Renal pelvis (tissue), 12 donors: ENCODE measurements around the gene EDAR. TPM values are rescaled to one million over a fixed set of nuclear protein-coding genes. Genes with fewer than 3 reads are reported as not detected.

Source experiments
- DNase-seq: peaks from one replicate; pipeline ENCODE4 v3.0.0-alpha.2; 2013
- long read RNA-seq, 16 experiments: transcript quantifications; one replicate each; lab custom pipeline, GENCODE V29; 2026
- polyA plus RNA-seq, 3 donors: library from polyadenylated mRNA; unstranded; fragments of 120-200 nt; gene quantifications; one replicate each; pipeline ENCODE4 v1.2.1, GENCODE V29; 2013; ENCODE audit not compliant: insufficient read length in 3 of 3

The EDAR gene
- polyA plus RNA-seq = 1 to 10 TPM; 2.5 to 3.5 (median 3.0) TPM
- long read RNA-seq, donor 1 = 0 reads
- long read RNA-seq, donor 2, full-length matches to known transcripts = 2 of 2 reads
- long read RNA-seq, donor 2, partial matches to known transcripts = 0 of 2 reads
- long read RNA-seq, donor 2, other reads (novel, unspliced or antisense) = 0 of 2 reads
- long read RNA-seq, donor 3 = 0 reads
- long read RNA-seq, donor 4 = 0 reads
- long read RNA-seq, donor 5 = 0 reads
- long read RNA-seq, donor 6 = 0 reads
- long read RNA-seq, donor 7, full-length matches to known transcripts = 2 of 2 reads
- long read RNA-seq, donor 7, partial matches to known transcripts = 0 of 2 reads
- long read RNA-seq, donor 7, other reads (novel, unspliced or antisense) = 0 of 2 reads
- long read RNA-seq, donor 8 = 0 reads
- long read RNA-seq, donor 9, full-length matches to known transcripts = 1 of 1 reads
- long read RNA-seq, donor 9, partial matches to known transcripts = 0 of 1 reads
- long read RNA-seq, donor 9, other reads (novel, unspliced or antisense) = 0 of 1 reads
- long read RNA-seq, donor 10 = 0 reads
- long read RNA-seq, donor 11 = 0 reads
- long read RNA-seq, donor 12, full-length matches to known transcripts = 1 of 1 reads
- long read RNA-seq, donor 12, partial matches to known transcripts = 0 of 1 reads
- long read RNA-seq, donor 12, other reads (novel, unspliced or antisense) = 0 of 1 reads
- long read RNA-seq, donor 13 = 0 reads
- long read RNA-seq, donor 14 = 0 reads
- long read RNA-seq, donor 15 = 0 reads
- long read RNA-seq, donor 16 = 0 reads

GRCh38 chr2:108988796-108989713, at the start of gene EDAR:
EDAR (minus strand) TSS chr2:108989220; CDS start chr2:108931014, 58,206 bp downstream.
- peak; percentile 73 for DNase-seq

GRCh38 chr2:109033171-109033570, 44.2 kb upstream of the EDAR start:
- DNase-seq = no peak

- peak; percentile 35 for DNase-seq
Observed at GRCh38 chr2:109032229-109032820, 43.3 kb upstream of the EDAR start.

- peak; percentile 67 for DNase-seq
Observed at GRCh38 chr2:109031476-109032228, 42.6 kb upstream of the EDAR start.

GRCh38 chr2:109030870-109031475, 42.0 kb upstream of the EDAR start:
- no peak for DNase-seq

GRCh38 chr2:109029490-109030201, 40.6 kb upstream of the EDAR start:
- DNase-seq = no peak

GRCh38 chr2:109028738-109029489, 39.9 kb upstream of the EDAR start:
- no peak for DNase-seq

GRCh38 chr2:109028277-109028676, 39.3 kb upstream of the EDAR start:
- DNase-seq = no peak

GRCh38 chr2:109027702-109028101, 38.7 kb upstream of the EDAR start:
- DNase-seq = no peak

- no peak for DNase-seq
Observed at GRCh38 chr2:109024477-109024876, 35.5 kb upstream of the EDAR start.

- no peak for DNase-seq
Observed at GRCh38 chr2:109021895-109022300, 32.9 kb upstream of the EDAR start.

- DNase-seq = no peak
Observed at GRCh38 chr2:109020217-109020637, 31.2 kb upstream of the EDAR start.

GRCh38 chr2:109018452-109018851, 29.4 kb upstream of the EDAR start:
- DNase-seq = no peak

- DNase-seq = no peak
Observed at GRCh38 chr2:109017017-109017416, 28.0 kb upstream of the EDAR start.

- DNase-seq = no peak
Observed at GRCh38 chr2:109016376-109016775, 27.4 kb upstream of the EDAR start.

GRCh38 chr2:109014476-109014875, 25.5 kb upstream of the EDAR start:
- no peak for DNase-seq

GRCh38 chr2:109013051-109013450, 24.0 kb upstream of the EDAR start:
- no peak for DNase-seq

- no peak for DNase-seq
Observed at GRCh38 chr2:109009920-109010610, 21.0 kb upstream of the EDAR start.
